ENCODE measurements around the gene EML4. TPM values are rescaled to one million over a fixed set of nuclear protein-coding genes. Genes with fewer than 3 reads are reported as not detected.
A peak's percentile ranks its signal among the peaks of the same experiment; 100 is the strongest.

Gene EML4
- total RNA-seq, 2 experiments from 2014 or later: 58.2 to 59.7 TPM

DNA sequence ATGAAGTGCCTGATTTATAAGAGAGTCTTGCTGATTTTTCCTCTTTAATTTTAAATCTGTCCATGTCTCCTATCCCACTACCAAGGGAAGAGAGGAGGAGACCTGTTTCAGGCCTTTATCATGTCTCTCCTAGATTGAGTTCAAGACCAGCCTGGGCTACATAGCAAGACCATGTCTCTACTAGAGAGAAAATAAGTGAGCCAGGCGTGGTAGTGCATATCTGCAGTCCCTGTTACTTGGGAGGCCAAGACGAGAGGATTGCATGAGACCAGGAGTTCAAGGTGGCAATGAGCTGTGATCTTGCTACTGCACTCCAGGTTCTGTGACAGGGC, 20.0 kb downstream of the EML4 start:
- CTCF ChIA-PET: interaction anchor here (1.0 to 1.1 kb wide), 2 partner anchors 9 to 17 kb away, joined by 3 to 4 read pairs; no protein-coding TSS in a partner anchor
- ATAC-seq (no peak), DNase-seq (no peak)
- Mint-ChIP-seq H3K9me3 (no peaks in the 10 kb centered on the region), H3K27ac (no peak overlapping the region), H3K4me3 (no peak overlapping the region), H3K27me3 (no peaks in the 10 kb centered on the region), H3K36me3 (ENCODE audit: low read depth) (peaks cover 8% of the 10 kb centered on the region), H3K4me1 (ENCODE audit: low read depth) (peaks cover 60% of the 10 kb centered on the region)
- intact Hi-C loops (cut with micrococcal nuclease): no loop called here
- POLR2A ChIA-PET: no interaction called here
- TF ChIP-seq, protein P1, sequence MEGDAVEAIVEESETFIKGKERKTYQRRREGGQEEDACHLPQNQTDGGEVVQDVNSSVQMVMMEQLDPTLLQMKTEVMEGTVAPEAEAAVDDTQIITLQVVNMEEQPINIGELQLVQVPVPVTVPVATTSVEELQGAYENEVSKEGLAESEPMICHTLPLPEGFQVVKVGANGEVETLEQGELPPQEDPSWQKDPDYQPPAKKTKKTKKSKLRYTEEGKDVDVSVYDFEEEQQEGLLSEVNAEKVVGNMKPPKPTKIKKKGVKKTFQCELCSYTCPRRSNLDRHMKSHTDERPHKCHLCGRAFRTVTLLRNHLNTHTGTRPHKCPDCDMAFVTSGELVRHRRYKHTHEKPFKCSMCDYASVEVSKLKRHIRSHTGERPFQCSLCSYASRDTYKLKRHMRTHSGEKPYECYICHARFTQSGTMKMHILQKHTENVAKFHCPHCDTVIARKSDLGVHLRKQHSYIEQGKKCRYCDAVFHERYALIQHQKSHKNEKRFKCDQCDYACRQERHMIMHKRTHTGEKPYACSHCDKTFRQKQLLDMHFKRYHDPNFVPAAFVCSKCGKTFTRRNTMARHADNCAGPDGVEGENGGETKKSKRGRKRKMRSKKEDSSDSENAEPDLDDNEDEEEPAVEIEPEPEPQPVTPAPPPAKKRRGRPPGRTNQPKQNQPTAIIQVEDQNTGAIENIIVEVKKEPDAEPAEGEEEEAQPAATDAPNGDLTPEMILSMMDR (IDR thresholded peaks at IDR 0.05): no peak

DNA sequence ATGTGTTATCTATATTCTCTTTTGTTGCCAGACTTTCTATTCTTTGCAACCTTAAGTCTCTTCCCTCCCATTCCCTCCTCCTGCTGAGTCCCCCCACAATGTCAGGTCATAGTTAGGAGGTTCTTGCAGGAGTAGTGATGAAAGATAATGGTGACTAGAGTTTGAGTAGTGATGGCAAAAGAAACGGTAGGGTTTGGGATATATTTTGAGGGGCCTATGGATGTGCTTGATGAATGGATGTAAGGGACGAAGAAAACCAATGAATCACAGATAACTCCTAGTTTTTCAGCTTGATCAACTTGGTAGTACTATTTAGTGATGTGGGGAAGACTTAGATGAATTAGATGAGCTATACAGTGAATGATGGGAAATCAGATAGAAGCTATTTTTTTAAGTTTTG, 21.0 kb downstream of the EML4 start:
- Mint-ChIP-seq H3K4me1 (ENCODE audit: low read depth) (peaks cover 57% of the 10 kb centered on the region), H3K9me3 (no peaks in the 10 kb centered on the region), H3K4me3 (no peak overlapping the region), H3K36me3 (ENCODE audit: low read depth) (peaks cover 8% of the 10 kb centered on the region), H3K27me3 (no peaks in the 10 kb centered on the region), H3K27ac (peak overlapping the region; percentile 0)
- DNase-seq (no peak), ATAC-seq (no peak)
- TF ChIP-seq, protein P1 (IDR thresholded peaks at IDR 0.05): no peak
- POLR2A ChIA-PET: interaction anchor here (0.9 to 1.0 kb wide), 2 partner anchors 17 to 19 kb away, joined by 3 to 4 read pairs; no protein-coding TSS in a partner anchor
- intact Hi-C loops (cut with micrococcal nuclease): no loop called here
- CTCF ChIA-PET: interaction anchor here (1.0 to 2.6 kb wide), 5 partner anchors 8 to 102 kb away, joined by 3 to 10 read pairs (median 4); no protein-coding TSS in a partner anchor

DNA sequence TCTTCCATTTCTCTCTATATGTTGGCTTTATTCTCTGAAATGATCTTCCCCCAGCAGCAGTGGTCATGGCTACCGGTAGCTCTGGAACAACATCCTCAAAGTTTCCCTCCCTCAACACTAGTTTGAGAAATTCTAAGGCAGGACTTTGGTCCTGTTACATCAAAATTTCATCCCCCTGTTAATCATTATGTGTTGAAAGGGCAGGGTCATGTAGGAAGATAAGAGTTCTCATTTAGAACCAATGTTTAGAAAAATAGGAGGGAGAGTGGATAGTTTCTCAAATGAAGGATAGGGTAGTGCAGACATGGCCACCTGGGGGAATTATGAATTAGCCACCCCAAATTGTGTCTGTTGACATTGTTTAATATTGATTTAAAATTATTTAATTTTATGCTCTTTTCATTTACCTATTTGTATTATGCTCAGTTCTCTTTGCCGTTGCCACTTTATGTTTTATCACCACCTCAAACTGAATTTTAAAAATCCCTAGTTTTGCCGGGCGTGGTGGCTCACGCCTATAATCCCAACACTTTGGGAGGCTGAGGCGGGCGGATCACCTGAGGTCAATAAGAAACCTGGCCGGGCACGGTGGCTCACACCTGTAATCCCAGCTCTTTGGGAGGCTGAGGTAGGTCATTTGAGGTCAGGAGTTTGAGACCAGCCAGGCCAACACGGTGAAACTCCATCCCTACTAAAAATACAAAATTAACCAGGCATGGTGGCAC, 22.3 kb downstream of the EML4 start:
- Mint-ChIP-seq H3K9me3 (no peaks in the 10 kb centered on the region), H3K27me3 (no peaks in the 10 kb centered on the region), H3K4me3 (no peak overlapping the region), H3K36me3 (ENCODE audit: low read depth) (peaks cover 8% of the 10 kb centered on the region), H3K4me1 (ENCODE audit: low read depth) (peaks cover 59% of the 10 kb centered on the region), H3K27ac (peak overlapping the region; percentile 46)
- TF ChIP-seq, protein P1 (IDR thresholded peaks at IDR 0.05): no peak
- ATAC-seq (no peak), DNase-seq (no peak)
- ChIA-PET CTCF (interaction anchor here (1.1 to 2.6 kb wide), 2 partner anchors 30 to 95 kb away, joined by 3 to 10 read pairs; no protein-coding TSS in a partner anchor), POLR2A (no interaction called here)
- intact Hi-C loops (cut with micrococcal nuclease): no loop called here

DNA sequence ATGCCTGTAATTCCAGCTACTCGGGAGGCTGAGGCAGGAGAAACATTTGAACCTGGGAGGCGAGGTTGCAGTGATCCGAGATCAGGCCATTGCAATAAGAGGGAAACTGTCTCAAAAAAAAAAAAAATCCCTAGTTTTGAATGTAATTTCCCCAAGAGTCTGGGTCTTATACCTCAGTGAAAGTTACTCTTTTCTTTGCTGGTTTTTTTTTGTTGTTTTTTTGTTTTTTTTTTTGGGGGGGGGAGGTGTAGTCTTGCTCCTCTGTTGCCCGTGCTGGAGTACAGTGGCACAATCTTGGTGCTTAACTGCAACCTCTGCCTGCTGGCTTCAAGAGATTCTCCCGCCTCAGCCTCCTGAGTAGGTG, 22.8 kb downstream of the EML4 start:
- TF ChIP-seq, protein P1 (IDR thresholded peaks at IDR 0.05): no peak
- Mint-ChIP-seq H3K27me3 (no peaks in the 10 kb centered on the region), H3K4me3 (no peak overlapping the region), H3K4me1 (ENCODE audit: low read depth) (peaks cover 64% of the 10 kb centered on the region), H3K27ac (no peak overlapping the region), H3K9me3 (no peaks in the 10 kb centered on the region), H3K36me3 (ENCODE audit: low read depth) (peaks cover 10% of the 10 kb centered on the region)
- CTCF ChIA-PET: interaction anchor here (2.6 kb wide), 1 partner anchor 96 kb away, joined by 10 read pairs; no protein-coding TSS in a partner anchor
- DNase-seq (no peak), ATAC-seq (no peak)
- intact Hi-C loops (cut with micrococcal nuclease): no loop called here
- POLR2A ChIA-PET: no interaction called here
